IPS-18a (cell line): ENCODE results near the gene LCE3E.

ENCODE experiments used
- H3K27ac ChIP-seq: one replicate; pipeline ENCODE4 v1.5.1; 2013; ENCODE audit warnings: low read length
- H3K27me3 ChIP-seq: one replicate; pipeline ENCODE4 v1.6.1; 2013; ENCODE audit warnings: mild to moderate bottlenecking, low read length; ENCODE audit not compliant: control insufficient read depth, insufficient read depth
- H3K36me3 ChIP-seq: one replicate; pipeline ENCODE4 v1.6.1; 2013; ENCODE audit warnings: low read depth, low read length; ENCODE audit not compliant: control insufficient read depth
- H3K4me1 ChIP-seq: one replicate; pipeline ENCODE4 v1.6.1; 2013; ENCODE audit warnings: low read depth, low read length; ENCODE audit not compliant: control insufficient read depth
- H3K4me3 ChIP-seq: one replicate; pipeline ENCODE4 v1.5.1; 2013; ENCODE audit warnings: low read length
- H3K9ac ChIP-seq: one replicate; pipeline ENCODE4 v1.6.1; 2013; ENCODE audit warnings: mild to moderate bottlenecking, low read length, moderate library complexity
- H3K9me3 ChIP-seq: one replicate; pipeline ENCODE4 v1.6.1; 2013; ENCODE audit warnings: low read depth, low read length; ENCODE audit not compliant: control insufficient read depth

Gene LCE3E

GRCh38 chr1:152546704-152547103 lies 19.9 kb downstream of the LCE3E start:
- Histone ChIP-seq H3K27me3 (no peaks in the 10 kb centered on the region), H3K4me3 (no peak overlapping the region), H3K9ac (no peak overlapping the region), H3K9me3 (peaks cover 39% of the 10 kb centered on the region), H3K36me3 (no peaks in the 10 kb centered on the region), H3K4me1 (no peaks in the 10 kb centered on the region), H3K27ac (no peak overlapping the region)

GRCh38 chr1:152543820-152544219 lies 22.8 kb downstream of the LCE3E start:
- H3K9me3 ChIP-seq = peaks cover 58% of the 10 kb centered on the region
- H3K27me3 ChIP-seq = no peaks in the 10 kb centered on the region
- no peaks in the 10 kb centered on the region for H3K36me3 ChIP-seq
- H3K27ac ChIP-seq = no peak overlapping the region
- H3K4me1 ChIP-seq = no peaks in the 10 kb centered on the region
- H3K9ac ChIP-seq = no peak overlapping the region
- no peak overlapping the region for H3K4me3 ChIP-seq

GRCh38 chr1:152539901-152540300 lies 26.7 kb downstream of the LCE3E start:
- no peak overlapping the region for H3K4me3 ChIP-seq

GRCh38 chr1:152537496-152537895 lies 29.1 kb downstream of the LCE3E start:
- Histone ChIP-seq H3K27me3 (no peaks in the 10 kb centered on the region), H3K27ac (no peak overlapping the region), H3K4me1 (no peaks in the 10 kb centered on the region), H3K9ac (no peak overlapping the region), H3K9me3 (peaks cover 71% of the 10 kb centered on the region), H3K4me3 (no peak overlapping the region), H3K36me3 (no peaks in the 10 kb centered on the region)

More at GRCh38 chr1:152539901-152540300, 26.7 kb downstream of the LCE3E start:
- Histone ChIP-seq H3K9ac (no peak overlapping the region), H3K36me3 (no peaks in the 10 kb centered on the region), H3K27me3 (no peaks in the 10 kb centered on the region), H3K9me3 (peaks cover 74% of the 10 kb centered on the region), H3K27ac (no peak overlapping the region), H3K4me1 (no peaks in the 10 kb centered on the region)

- no peaks in the 10 kb centered on the region for H3K27me3 ChIP-seq
- H3K4me1 ChIP-seq = no peaks in the 10 kb centered on the region
- no peaks in the 10 kb centered on the region for H3K36me3 ChIP-seq
- no peak overlapping the region for H3K9ac ChIP-seq
- no peak overlapping the region for H3K27ac ChIP-seq
- H3K9me3 ChIP-seq = peaks cover 80% of the 10 kb centered on the region
- H3K4me3 ChIP-seq = no peak overlapping the region
Observed at GRCh38 chr1:152535774-152536173, 30.8 kb downstream of the LCE3E start.

GRCh38 chr1:152533327-152533938 lies 33.1 kb downstream of the LCE3E start:
- Histone ChIP-seq H3K27me3 (no peaks in the 10 kb centered on the region), H3K4me3 (no peak overlapping the region), H3K9me3 (peaks cover 79% of the 10 kb centered on the region)

GRCh38 chr1:152525080-152525641 lies 41.4 kb downstream of the LCE3E start:
- no peaks in the 10 kb centered on the region for H3K36me3 ChIP-seq
- no peaks in the 10 kb centered on the region for H3K27me3 ChIP-seq
- no peaks in the 10 kb centered on the region for H3K4me1 ChIP-seq
- peaks cover 82% of the 10 kb centered on the region for H3K9me3 ChIP-seq
- H3K9ac ChIP-seq = no peak overlapping the region
- no peak overlapping the region for H3K4me3 ChIP-seq
- H3K27ac ChIP-seq = no peak overlapping the region

More at GRCh38 chr1:152533327-152533938, 33.1 kb downstream of the LCE3E start:
- Histone ChIP-seq H3K9ac (no peak overlapping the region), H3K27ac (no peak overlapping the region), H3K36me3 (no peaks in the 10 kb centered on the region), H3K4me1 (no peaks in the 10 kb centered on the region)

GRCh38 chr1:152520561-152521090 lies 46.0 kb downstream of the LCE3E start:
- H3K9me3 ChIP-seq = peaks cover 94% of the 10 kb centered on the region

GRCh38 chr1:152519851-152520250 lies 46.7 kb downstream of the LCE3E start:
- no peak overlapping the region for H3K4me3 ChIP-seq

More at GRCh38 chr1:152520561-152521090, 46.0 kb downstream of the LCE3E start:
- no peak overlapping the region for H3K4me3 ChIP-seq
- H3K27me3 ChIP-seq = no peaks in the 10 kb centered on the region
- H3K9ac ChIP-seq = no peak overlapping the region
- no peak overlapping the region for H3K27ac ChIP-seq
- no peaks in the 10 kb centered on the region for H3K36me3 ChIP-seq
- no peaks in the 10 kb centered on the region for H3K4me1 ChIP-seq

GRCh38 chr1:152517237-152517811 lies 49.3 kb downstream of the LCE3E start:
- Histone ChIP-seq H3K9me3 (peaks cover 84% of the 10 kb centered on the region), H3K36me3 (no peaks in the 10 kb centered on the region), H3K9ac (no peak overlapping the region), H3K4me3 (no peak overlapping the region), H3K4me1 (no peaks in the 10 kb centered on the region), H3K27ac (no peak overlapping the region), H3K27me3 (no peaks in the 10 kb centered on the region)

More at GRCh38 chr1:152519851-152520250, 46.7 kb downstream of the LCE3E start:
- H3K9ac ChIP-seq = no peak overlapping the region
- H3K4me1 ChIP-seq = no peaks in the 10 kb centered on the region
- peaks cover 92% of the 10 kb centered on the region for H3K9me3 ChIP-seq
- H3K36me3 ChIP-seq = no peaks in the 10 kb centered on the region
- H3K27me3 ChIP-seq = no peaks in the 10 kb centered on the region
- no peak overlapping the region for H3K27ac ChIP-seq

- no peak overlapping the region for H3K9ac ChIP-seq
- H3K4me3 ChIP-seq = no peak overlapping the region
- H3K27ac ChIP-seq = no peak overlapping the region
- peaks cover 78% of the 10 kb centered on the region for H3K9me3 ChIP-seq
- no peaks in the 10 kb centered on the region for H3K27me3 ChIP-seq
- no peaks in the 10 kb centered on the region for H3K4me1 ChIP-seq
- no peaks in the 10 kb centered on the region for H3K36me3 ChIP-seq
Observed at GRCh38 chr1:152516082-152516481, 50.5 kb downstream of the LCE3E start.
